ENCODE data around the gene PIP5KL1.

DNA sequence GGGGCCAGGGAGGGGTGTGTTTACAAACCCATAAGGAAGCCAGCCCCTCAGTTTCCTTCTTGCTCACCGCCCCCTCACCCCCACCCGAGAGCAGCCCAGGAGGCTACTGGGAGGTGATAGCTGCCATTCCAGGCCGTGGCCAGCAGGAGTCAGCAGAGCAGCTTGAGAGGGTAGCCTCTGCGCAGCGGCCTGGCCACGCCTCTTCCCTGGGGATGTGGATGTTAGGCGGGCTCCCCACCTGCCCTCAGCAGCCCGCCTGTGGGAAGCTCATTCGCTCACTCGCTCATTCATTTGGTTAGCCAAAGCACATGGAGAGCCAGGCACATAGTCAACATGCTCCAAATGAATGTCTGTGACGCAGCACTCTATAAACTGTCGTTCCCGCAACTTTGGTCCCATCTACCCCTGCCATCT, 13.2 kb upstream of the PIP5KL1 start:
- TF ChIP-seq, protein P1, sequence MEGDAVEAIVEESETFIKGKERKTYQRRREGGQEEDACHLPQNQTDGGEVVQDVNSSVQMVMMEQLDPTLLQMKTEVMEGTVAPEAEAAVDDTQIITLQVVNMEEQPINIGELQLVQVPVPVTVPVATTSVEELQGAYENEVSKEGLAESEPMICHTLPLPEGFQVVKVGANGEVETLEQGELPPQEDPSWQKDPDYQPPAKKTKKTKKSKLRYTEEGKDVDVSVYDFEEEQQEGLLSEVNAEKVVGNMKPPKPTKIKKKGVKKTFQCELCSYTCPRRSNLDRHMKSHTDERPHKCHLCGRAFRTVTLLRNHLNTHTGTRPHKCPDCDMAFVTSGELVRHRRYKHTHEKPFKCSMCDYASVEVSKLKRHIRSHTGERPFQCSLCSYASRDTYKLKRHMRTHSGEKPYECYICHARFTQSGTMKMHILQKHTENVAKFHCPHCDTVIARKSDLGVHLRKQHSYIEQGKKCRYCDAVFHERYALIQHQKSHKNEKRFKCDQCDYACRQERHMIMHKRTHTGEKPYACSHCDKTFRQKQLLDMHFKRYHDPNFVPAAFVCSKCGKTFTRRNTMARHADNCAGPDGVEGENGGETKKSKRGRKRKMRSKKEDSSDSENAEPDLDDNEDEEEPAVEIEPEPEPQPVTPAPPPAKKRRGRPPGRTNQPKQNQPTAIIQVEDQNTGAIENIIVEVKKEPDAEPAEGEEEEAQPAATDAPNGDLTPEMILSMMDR (conservative IDR thresholded peaks at IDR 0.05; ENCODE audit: low read depth in 2 of 2) = peak; percentile 88 to 93
- TF ChIP-seq POLR2AphosphoS5 (IDR thresholded peaks at IDR 0.05; ENCODE audit: low read depth) (no peak), STAT1 (IDR thresholded peaks at IDR 0.05; ENCODE audit: unreplicated experiment) (no peak), EZH2phosphoT487 (IDR thresholded peaks at IDR 0.05; ENCODE audit: unreplicated experiment) (no peak)
